ENCODE results near the gene NIPSNAP3A. TPM values are rescaled to one million over a fixed set of nuclear protein-coding genes. Genes with fewer than 3 reads are reported as not detected.

NIPSNAP3A gene
- polyA plus RNA-seq, 2 of the 4 experiments (the other 2 are of a cell fraction), result 20.1 to 34.5 TPM

DNA sequence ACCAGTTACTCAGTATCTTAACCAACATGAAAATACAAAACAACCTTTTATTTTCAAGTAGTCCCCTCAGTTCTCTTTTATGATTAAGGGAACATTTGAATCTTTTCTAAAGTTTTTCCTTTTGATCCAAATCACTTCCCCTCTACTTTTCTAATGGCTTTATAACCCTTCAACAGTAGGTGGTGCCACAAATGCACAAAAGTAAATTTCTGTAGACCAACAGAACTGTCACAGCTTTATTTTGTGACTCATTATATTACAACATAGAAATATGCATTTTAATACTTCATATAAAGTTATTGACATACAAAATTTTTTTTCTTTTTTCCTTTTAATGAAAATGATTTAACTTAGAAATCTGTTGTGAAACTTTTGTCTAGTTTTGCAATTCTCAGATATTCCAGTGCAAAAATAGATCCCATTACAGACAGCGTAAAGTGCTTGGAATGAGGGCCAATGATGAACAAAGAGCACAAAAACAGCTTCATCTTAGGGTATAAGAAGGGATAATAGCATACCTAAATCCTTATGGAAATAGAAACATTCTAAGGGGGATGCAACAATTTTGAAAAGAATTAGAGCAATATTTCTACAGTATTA lies 33.4 kb downstream of the NIPSNAP3A start (continued):
- TF ChIP-seq, protein P1, sequence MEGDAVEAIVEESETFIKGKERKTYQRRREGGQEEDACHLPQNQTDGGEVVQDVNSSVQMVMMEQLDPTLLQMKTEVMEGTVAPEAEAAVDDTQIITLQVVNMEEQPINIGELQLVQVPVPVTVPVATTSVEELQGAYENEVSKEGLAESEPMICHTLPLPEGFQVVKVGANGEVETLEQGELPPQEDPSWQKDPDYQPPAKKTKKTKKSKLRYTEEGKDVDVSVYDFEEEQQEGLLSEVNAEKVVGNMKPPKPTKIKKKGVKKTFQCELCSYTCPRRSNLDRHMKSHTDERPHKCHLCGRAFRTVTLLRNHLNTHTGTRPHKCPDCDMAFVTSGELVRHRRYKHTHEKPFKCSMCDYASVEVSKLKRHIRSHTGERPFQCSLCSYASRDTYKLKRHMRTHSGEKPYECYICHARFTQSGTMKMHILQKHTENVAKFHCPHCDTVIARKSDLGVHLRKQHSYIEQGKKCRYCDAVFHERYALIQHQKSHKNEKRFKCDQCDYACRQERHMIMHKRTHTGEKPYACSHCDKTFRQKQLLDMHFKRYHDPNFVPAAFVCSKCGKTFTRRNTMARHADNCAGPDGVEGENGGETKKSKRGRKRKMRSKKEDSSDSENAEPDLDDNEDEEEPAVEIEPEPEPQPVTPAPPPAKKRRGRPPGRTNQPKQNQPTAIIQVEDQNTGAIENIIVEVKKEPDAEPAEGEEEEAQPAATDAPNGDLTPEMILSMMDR (IDR thresholded peaks at IDR 0.05), result peak; percentile 70
- TF ChIP-seq, protein P2, sequence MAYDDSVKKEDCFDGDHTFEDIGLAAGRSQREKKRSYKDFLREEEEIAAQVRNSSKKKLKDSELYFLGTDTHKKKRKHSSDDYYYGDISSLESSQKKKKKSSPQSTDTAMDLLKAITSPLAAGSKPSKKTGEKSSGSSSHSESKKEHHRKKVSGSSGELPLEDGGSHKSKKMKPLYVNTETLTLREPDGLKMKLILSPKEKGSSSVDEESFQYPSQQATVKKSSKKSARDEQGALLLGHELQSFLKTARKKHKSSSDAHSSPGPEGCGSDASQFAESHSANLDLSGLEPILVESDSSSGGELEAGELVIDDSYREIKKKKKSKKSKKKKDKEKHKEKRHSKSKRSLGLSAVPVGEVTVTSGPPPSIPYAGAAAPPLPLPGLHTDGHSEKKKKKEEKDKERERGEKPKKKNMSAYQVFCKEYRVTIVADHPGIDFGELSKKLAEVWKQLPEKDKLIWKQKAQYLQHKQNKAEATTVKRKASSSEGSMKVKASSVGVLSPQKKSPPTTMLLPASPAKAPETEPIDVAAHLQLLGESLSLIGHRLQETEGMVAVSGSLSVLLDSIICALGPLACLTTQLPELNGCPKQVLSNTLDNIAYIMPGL (CRISPR knock-in tag; IDR thresholded peaks at IDR 0.05; ENCODE audit: borderline replicate concordance), result no peak
- no peak for TF ChIP-seq CBX2 (IDR thresholded peaks at IDR 0.05; ENCODE audit: borderline replicate concordance, low read depth)
- TF ChIP-seq TFCP2L1 (CRISPR knock-in tag; IDR thresholded peaks at IDR 0.05), result no peak
- TF ChIP-seq FOSL2 (IDR thresholded peaks at IDR 0.05), result no peak
- peak; percentile 68; the same call in 1 of the 2 replicates for TF ChIP-seq FOSL2 (CRISPR knock-in tag; IDR thresholded peaks at IDR 0.05)
- TF ChIP-seq JUN (IDR thresholded peaks at IDR 0.05), result no peak
- TF ChIP-seq, protein P3, sequence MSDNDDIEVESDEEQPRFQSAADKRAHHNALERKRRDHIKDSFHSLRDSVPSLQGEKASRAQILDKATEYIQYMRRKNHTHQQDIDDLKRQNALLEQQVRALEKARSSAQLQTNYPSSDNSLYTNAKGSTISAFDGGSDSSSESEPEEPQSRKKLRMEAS (IDR thresholded peaks at IDR 0.05), result no peak
- no peak for TF ChIP-seq CHD4 (IDR thresholded peaks at IDR 0.05; ENCODE audit: borderline replicate concordance)
- TF ChIP-seq ESRRA (IDR thresholded peaks at IDR 0.05; ENCODE audit: borderline replicate concordance, low read length), result no peak
- no peak for TF ChIP-seq ZSCAN20 (CRISPR knock-in tag; IDR thresholded peaks at IDR 0.05)
- TF ChIP-seq, protein P4, sequence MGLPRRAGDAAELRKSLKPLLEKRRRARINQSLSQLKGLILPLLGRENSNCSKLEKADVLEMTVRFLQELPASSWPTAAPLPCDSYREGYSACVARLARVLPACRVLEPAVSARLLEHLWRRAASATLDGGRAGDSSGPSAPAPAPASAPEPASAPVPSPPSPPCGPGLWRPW (IDR thresholded peaks at IDR 0.05), result no peak
- TF ChIP-seq RAD21 (conservative IDR thresholded peaks at IDR 0.05 in 1 of 2, IDR thresholded peaks at IDR 0.05 in 1 of 2), result peak; percentile 74 to 77
- TF ChIP-seq, protein P5, sequence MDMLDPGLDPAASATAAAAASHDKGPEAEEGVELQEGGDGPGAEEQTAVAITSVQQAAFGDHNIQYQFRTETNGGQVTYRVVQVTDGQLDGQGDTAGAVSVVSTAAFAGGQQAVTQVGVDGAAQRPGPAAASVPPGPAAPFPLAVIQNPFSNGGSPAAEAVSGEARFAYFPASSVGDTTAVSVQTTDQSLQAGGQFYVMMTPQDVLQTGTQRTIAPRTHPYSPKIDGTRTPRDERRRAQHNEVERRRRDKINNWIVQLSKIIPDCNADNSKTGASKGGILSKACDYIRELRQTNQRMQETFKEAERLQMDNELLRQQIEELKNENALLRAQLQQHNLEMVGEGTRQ (IDR thresholded peaks at IDR 0.05), result no peak
- TF ChIP-seq, protein P6, sequence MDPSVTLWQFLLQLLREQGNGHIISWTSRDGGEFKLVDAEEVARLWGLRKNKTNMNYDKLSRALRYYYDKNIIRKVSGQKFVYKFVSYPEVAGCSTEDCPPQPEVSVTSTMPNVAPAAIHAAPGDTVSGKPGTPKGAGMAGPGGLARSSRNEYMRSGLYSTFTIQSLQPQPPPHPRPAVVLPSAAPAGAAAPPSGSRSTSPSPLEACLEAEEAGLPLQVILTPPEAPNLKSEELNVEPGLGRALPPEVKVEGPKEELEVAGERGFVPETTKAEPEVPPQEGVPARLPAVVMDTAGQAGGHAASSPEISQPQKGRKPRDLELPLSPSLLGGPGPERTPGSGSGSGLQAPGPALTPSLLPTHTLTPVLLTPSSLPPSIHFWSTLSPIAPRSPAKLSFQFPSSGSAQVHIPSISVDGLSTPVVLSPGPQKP (IDR thresholded peaks at IDR 0.05; ENCODE audit: low read depth, low read length), result no peak

DNA sequence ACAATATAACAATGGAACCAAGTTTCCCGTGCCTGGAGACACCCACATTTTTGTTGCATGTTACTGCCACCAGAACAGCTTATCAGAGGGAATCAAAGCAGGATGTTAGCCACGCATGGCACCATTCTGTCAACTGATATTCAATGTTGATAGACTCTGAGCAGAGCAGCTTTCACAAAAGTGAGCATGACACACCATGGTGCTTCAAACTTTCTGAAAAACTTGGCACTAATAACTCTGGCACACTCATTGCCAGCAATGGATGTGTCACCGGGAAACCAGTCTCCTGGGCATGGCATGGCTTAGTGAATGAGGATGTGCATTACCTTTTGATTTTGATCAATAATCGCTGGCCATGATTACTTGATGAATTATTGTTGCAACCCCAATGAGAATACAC lies 36.1 kb downstream of the NIPSNAP3A start:
- Histone ChIP-seq H3K27ac (no peak overlapping the region), H3K4me3 (no peak overlapping the region), H3K4me2 (no peak overlapping the region), H3K9me3 (no peaks in the 10 kb centered on the region), H3K4me1 (0 out of 3 replicates have a peak, but pooled peaks cover 3% of the 10 kb centered on the region)
- FAIRE-seq (no peak), ATAC-seq (no peak), DNase-seq (ENCODE audit: low read depth in 1 of 2, low spot score in 1 of 2) (no peak)
- ChIA-PET POLR2A (no interaction called here), CTCF (no interaction called here)
- WGBS (ENCODE audit: missing lambda C conversion rate), result 87% methylated on average over 4 of the region's 4 CpGs
- TF ChIP-seq, protein P7, sequence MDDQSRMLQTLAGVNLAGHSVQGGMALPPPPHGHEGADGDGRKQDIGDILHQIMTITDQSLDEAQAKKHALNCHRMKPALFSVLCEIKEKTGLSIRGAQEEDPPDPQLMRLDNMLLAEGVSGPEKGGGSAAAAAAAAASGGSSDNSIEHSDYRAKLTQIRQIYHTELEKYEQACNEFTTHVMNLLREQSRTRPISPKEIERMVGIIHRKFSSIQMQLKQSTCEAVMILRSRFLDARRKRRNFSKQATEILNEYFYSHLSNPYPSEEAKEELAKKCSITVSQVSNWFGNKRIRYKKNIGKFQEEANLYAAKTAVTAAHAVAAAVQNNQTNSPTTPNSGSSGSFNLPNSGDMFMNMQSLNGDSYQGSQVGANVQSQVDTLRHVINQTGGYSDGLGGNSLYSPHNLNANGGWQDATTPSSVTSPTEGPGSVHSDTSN (IDR thresholded peaks at IDR 0.05), result no peak
- TF ChIP-seq, protein P8, sequence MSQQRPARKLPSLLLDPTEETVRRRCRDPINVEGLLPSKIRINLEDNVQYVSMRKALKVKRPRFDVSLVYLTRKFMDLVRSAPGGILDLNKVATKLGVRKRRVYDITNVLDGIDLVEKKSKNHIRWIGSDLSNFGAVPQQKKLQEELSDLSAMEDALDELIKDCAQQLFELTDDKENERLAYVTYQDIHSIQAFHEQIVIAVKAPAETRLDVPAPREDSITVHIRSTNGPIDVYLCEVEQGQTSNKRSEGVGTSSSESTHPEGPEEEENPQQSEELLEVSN (IDR thresholded peaks at IDR 0.05; ENCODE audit: borderline replicate concordance, low read depth), result no peak
- TF ChIP-seq BHLHE40 (IDR thresholded peaks at IDR 0.05; ENCODE audit: low read depth, low read length) (no peak), POLR2AphosphoS2 (conservative IDR thresholded peaks at IDR 0.05; ENCODE audit: low read length) (no peak), FOSL2 (IDR thresholded peaks at IDR 0.05) (no peak), FOSL2 (CRISPR knock-in tag; IDR thresholded peaks at IDR 0.05) (no peak), JUN (IDR thresholded peaks at IDR 0.05) (no peak), ZFP36 (IDR thresholded peaks at IDR 0.05; ENCODE audit: borderline replicate concordance, partially characterized antibody) (no peak), FOXS1 (CRISPR knock-in tag; IDR thresholded peaks at IDR 0.05) (no peak), PHF8 (IDR thresholded peaks at IDR 0.05; ENCODE audit: borderline replicate concordance, low read depth) (no peak), MYC (IDR thresholded peaks at IDR 0.05; ENCODE audit: borderline replicate concordance, low read length) (no peak), HOXB5 (CRISPR knock-in tag; IDR thresholded peaks at IDR 0.05) (no peak), ZSCAN20 (CRISPR knock-in tag; IDR thresholded peaks at IDR 0.05) (no peak), CHD4 (IDR thresholded peaks at IDR 0.05; ENCODE audit: borderline replicate concordance) (no peak), EHF (CRISPR knock-in tag; IDR thresholded peaks at IDR 0.05) (no peak)
- TF ChIP-seq, protein P5 (IDR thresholded peaks at IDR 0.05), result no peak

All from A549 (cell line).